RWPE2 (cell line): ENCODE results near the gene NOL4L.

Experiments
- ATAC-seq: fragments of 200-7000 bp; cut with Tn5 transposase; 3 replicates; pipeline ENCODE4 v1.9.1; 2021; ENCODE audit warnings: low read depth
- DNase-seq: peaks from one replicate; pipeline ENCODE4 v3.0.0-alpha.2; 2020; ENCODE audit warnings: low spot score
- H3K27ac ChIP-seq: fragments of 450-650 bp; 2 replicates; pipeline ENCODE4 v1.5.1; 2017; ENCODE audit warnings: mild to moderate bottlenecking; ENCODE audit not compliant: poor library complexity, severe bottlenecking
- H3K27me3 ChIP-seq: fragments of 250-450 bp; sonication (Bioruptor Pico); 2 replicates; pipeline ENCODE4 v1.5.1; 2021; ENCODE audit warnings: mild to moderate bottlenecking, moderate library complexity; ENCODE audit not compliant: insufficient read depth, poor library complexity, severe bottlenecking
- H3K36me3 ChIP-seq: fragments of 250-450 bp; sonication (Bioruptor Pico); 2 replicates; pipeline ENCODE4 v1.5.1; 2020; ENCODE audit warnings: low read depth, mild to moderate bottlenecking, moderate library complexity
- H3K4me1 ChIP-seq: fragments of 250-450 bp; sonication (Bioruptor Pico); 2 replicates; pipeline ENCODE4 v1.5.1; 2021; ENCODE audit warnings: mild to moderate bottlenecking, moderate library complexity; ENCODE audit not compliant: insufficient read depth, poor library complexity, severe bottlenecking
- H3K4me3 ChIP-seq: fragments of 250-450 bp; sonication (Bioruptor Pico); 2 replicates; pipeline ENCODE4 v1.5.1; 2021; ENCODE audit warnings: mild to moderate bottlenecking, moderate library complexity; ENCODE audit not compliant: severe bottlenecking
- H3K9me3 ChIP-seq: fragments of 250-450 bp; sonication (Bioruptor Pico); 2 replicates; pipeline ENCODE4 v1.5.1; 2021; ENCODE audit warnings: mild to moderate bottlenecking, moderate library complexity; ENCODE audit not compliant: severe bottlenecking
- TF ChIP-seq, protein P1 (sequence below): fragments of 450-650 bp; IDR thresholded peaks from one replicate; pipeline ENCODE4 v1.5.1; 2017; ENCODE audit warnings: mild to moderate bottlenecking, moderate library complexity; ENCODE audit not compliant: poor library complexity, severe bottlenecking

Gene NOL4L

DNA sequence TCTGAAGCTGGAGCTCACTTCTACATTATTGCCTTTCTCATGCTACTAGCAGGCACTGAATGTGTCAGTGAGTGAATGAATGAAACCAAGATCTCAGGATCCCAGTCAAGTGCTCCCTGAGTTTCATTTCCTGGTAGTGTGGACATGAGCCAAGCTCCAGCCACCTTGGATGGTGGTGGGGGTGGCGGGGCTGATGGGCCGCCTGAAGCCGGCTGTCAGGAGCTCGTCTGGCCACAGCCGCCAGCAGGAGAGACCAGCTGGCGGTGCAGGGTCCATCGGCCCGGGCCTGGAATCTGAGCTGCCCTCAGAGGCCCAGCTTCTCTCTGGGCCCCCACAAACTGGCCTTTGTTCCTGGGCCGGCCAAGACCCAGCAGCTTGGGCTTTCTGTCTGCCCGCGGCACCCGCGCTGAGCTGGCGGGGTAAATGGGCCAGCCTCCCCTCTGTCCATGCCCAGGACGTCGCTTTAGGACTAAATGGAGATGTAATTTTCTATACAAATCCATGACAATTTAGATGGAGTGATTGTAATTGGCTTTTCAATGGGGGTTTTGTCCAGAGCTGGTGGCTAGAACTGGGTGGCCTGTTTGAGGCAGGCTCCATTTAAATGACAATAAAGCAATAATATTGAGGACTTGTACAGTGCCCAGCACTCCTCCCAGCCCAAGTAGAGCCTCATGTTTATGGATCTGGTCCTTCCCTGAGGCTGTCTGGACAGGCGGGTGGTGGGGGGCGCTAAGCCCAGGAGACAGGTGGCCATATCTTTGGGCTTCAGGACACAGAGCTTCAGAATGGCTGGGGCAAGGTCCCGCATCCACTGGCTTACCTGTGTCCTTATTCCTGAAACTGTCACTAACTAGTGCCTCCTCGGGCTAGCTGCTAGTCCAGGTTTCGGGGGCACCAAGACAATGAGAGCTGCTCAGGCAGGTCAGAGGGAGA is 43.5 kb downstream of the NOL4L start:
- Histone ChIP-seq H3K36me3 (no peaks in the 10 kb centered on the region), H3K27ac (no peak overlapping the region), H3K4me3 (no peak overlapping the region), H3K27me3 (no peaks in the 10 kb centered on the region), H3K4me1 (no peaks in the 10 kb centered on the region), H3K9me3 (no peaks in the 10 kb centered on the region)
- DNase-seq (no peak), ATAC-seq (no peak)
- TF ChIP-seq, protein P1, sequence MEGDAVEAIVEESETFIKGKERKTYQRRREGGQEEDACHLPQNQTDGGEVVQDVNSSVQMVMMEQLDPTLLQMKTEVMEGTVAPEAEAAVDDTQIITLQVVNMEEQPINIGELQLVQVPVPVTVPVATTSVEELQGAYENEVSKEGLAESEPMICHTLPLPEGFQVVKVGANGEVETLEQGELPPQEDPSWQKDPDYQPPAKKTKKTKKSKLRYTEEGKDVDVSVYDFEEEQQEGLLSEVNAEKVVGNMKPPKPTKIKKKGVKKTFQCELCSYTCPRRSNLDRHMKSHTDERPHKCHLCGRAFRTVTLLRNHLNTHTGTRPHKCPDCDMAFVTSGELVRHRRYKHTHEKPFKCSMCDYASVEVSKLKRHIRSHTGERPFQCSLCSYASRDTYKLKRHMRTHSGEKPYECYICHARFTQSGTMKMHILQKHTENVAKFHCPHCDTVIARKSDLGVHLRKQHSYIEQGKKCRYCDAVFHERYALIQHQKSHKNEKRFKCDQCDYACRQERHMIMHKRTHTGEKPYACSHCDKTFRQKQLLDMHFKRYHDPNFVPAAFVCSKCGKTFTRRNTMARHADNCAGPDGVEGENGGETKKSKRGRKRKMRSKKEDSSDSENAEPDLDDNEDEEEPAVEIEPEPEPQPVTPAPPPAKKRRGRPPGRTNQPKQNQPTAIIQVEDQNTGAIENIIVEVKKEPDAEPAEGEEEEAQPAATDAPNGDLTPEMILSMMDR, result no peak

DNA sequence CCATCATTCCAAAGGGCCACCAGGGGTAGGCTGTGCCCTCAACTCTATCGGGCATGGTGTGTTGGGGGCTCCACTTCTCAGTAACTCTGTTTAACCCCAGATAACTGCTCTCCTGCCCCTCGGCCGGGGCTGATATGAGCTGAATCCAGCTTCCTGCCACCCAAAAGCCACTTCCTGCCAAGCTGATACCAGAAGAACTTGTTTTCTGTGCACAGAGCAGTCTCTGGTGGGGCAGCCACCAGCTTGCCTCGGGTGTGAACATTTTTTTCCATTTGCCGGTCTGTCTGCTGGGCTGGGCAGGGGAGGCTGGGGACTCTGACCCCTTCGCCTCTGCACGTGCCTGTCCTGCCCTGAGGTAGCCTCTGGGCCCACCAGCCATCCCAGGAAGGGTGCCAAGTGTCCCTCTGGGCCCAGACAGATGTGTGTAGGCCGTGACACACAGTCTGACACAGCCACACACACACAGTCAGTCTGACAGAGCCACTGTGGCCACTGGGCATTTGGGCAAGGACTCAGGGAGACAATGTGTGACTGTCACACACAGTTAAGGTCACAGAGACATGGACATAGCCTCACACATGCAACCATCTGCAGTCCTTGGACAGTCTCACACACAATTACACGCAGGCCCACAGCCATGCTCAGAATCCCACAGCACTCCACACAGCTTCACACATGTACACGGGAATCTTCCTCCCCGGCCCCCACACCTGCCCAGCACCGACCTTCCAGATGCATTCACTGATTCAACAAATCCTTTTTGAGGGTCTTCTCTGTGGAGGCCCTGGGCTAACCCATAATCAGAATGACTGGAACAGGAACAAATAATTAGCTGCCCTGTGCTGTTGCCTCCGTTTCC is 45.1 kb downstream of the NOL4L start:
- no peak overlapping the region for H3K4me3 ChIP-seq
- H3K36me3 ChIP-seq, result no peaks in the 10 kb centered on the region
- TF ChIP-seq, protein P1, result no peak
- H3K27me3 ChIP-seq, result no peaks in the 10 kb centered on the region
- no peak overlapping the region for H3K27ac ChIP-seq
- H3K4me1 ChIP-seq, result no peaks in the 10 kb centered on the region
- ATAC-seq (no peak), DNase-seq (peak; percentile 76)
- no peaks in the 10 kb centered on the region for H3K9me3 ChIP-seq

- Histone ChIP-seq H3K36me3 (no peaks in the 10 kb centered on the region), H3K4me3 (no peak overlapping the region), H3K27ac (no peak overlapping the region), H3K9me3 (no peaks in the 10 kb centered on the region), H3K27me3 (no peaks in the 10 kb centered on the region), H3K4me1 (no peaks in the 10 kb centered on the region)
- TF ChIP-seq, protein P1, result no peak
- DNase-seq (no peak), ATAC-seq (no peak)
These were observed 45.9 kb downstream of the NOL4L start for GRCh38 chr20:32539026-32539816.

GRCh38 chr20:32538526-32538939 is 46.6 kb downstream of the NOL4L start:
- Histone ChIP-seq H3K27me3 (no peaks in the 10 kb centered on the region), H3K36me3 (no peaks in the 10 kb centered on the region), H3K27ac (no peak overlapping the region), H3K4me3 (no peak overlapping the region), H3K9me3 (no peaks in the 10 kb centered on the region), H3K4me1 (no peaks in the 10 kb centered on the region)
- DNase-seq (no peak), ATAC-seq (no peak)
- TF ChIP-seq, protein P1, result no peak
